SK-MEL-5 (cell line): Measurements from ENCODE around the gene RPS6KA2. TPM values are rescaled to one million over a fixed set of nuclear protein-coding genes. Genes with fewer than 3 reads are reported as not detected.

ENCODE experiments used
- DNase-seq: peaks from one replicate; pipeline ENCODE4 v3.0.0-alpha.2; 2016; ENCODE audit warnings: low read depth, low spot score
- in situ Hi-C: cut with HindIII; loops from 2 replicates; pipeline ENCODE4 v1.10.0; 2016; ENCODE audit warnings: low sequenced_read_pairs, high pct_unique_total_duplicates, low pct_unique_long_range_greater_than_20kb
- total RNA-seq: library from RNA; depleted of rRNA; stranded (reverse); fragments of >200 nt; shearing (Covaris generic); gene quantifications from 2 replicates; pipeline ENCODE4 v1.2.3, GENCODE V29; 2014

The RPS6KA2 gene
- total RNA-seq, 1 experiment from 2014 or later: 2.1 TPM

DNA sequence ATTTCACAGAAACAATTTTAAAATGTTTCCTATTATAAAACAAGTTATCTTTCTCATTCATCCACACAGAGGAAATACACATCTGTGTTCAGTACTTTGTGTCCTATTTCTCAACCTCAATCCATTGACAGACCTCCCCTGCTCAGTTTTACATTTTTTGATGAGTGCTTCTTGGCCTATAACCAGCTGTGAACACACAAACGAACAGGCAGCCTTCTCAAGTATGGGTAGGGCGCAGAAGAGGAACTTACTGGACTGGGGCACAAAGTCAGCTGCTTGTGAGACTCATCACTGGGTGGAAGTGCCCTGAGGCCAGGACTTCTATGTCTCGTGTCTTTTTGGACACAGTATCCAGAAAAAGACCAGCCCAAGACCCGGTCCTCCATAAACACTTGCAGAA is 2.8 kb downstream of the RPS6KA2 start:
- in situ Hi-C loops: no loop called here
- DNase-seq: no peak

DNA sequence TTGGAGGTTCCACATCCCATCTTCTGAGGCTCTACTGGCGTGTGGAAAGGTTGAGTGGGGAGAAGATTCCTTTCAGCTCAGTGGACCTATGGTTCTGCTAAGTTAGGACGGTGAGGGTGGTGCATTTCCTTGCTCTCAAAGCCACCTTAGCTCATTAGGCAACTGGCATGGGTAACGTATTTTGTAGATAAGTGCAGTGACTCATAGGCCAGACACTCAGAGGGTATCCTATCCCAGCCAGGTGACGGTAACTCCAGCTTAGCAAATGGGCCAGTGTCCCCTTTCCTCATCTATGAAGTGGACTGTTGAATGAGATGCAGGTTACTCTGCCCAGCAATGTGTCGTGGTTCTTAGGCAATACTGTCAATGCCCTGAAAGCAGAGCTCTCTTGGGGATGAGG is 3.7 kb downstream of the RPS6KA2 start:
- DNase-seq: no peak
- in situ Hi-C loops: no loop called here

GRCh38 chr6:166621114-166621540 is 5.9 kb downstream of the RPS6KA2 start:
- DNase-seq: no peak
- in situ Hi-C loops: no loop called here

- no peak for DNase-seq
- in situ Hi-C loops: no loop called here
These were observed 6.5 kb downstream of the RPS6KA2 start for GRCh38 chr6:166620478-166621113.

- in situ Hi-C loops: no loop called here
These were observed 7.1 kb downstream of the RPS6KA2 start for GRCh38 chr6:166619912-166620311.

GRCh38 chr6:166618866-166619761 is 7.9 kb downstream of the RPS6KA2 start:
- no peak for DNase-seq
- in situ Hi-C loops: no loop called here

More at GRCh38 chr6:166619912-166620311, 7.1 kb downstream of the RPS6KA2 start:
- no peak for DNase-seq

DNA sequence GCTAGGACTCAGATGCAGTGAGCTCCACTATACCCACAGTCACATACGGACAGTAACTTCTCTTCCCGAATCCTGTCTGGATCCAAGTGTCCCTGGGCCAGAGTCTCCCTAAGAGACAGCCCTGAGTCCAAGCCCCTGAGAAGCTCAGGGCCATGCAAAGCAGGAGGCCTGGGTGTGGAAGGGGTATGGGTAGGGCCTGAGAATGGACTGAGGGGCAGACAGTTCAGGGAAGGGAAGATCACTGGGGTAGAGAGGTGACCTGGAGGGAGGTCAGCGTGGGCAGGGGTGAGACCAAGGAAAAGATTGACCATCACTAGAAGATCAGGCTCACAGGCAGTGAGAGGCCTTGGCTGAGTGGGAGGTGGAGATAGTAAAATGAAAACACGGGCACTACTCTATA is 8.8 kb downstream of the RPS6KA2 start:
- no peak for DNase-seq
- in situ Hi-C loops: no loop called here

DNA sequence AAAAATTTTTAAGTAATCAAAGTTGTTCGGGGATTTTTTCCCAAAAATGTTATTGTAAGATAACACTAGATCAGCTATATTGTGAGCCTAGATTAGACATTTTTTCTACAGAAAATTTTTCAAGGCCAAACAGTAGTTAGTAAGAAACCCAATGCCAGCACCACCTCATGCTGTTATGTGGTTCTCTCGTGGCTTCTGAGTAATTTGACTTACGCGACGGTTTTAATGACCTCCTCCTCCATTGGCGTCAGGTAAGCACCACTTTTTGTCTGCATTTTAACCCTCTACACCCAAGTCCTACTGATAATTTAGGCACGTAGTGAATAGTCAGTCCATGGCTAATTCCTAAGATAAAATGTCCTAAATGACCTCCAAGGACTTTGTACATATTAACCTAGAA is 9.7 kb downstream of the RPS6KA2 start:
- DNase-seq: no peak
- in situ Hi-C loops: no loop called here

GRCh38 chr6:166616261-166617238 is 10.5 kb downstream of the RPS6KA2 start:
- in situ Hi-C loops: no loop called here
- DNase-seq: no peak

- in situ Hi-C loops: no loop called here
- no peak for DNase-seq
These were observed 11.8 kb downstream of the RPS6KA2 start for GRCh38 chr6:166615059-166615770.

- no peak for DNase-seq
- in situ Hi-C loops: no loop called here
These were observed 12.5 kb downstream of the RPS6KA2 start for GRCh38 chr6:166614589-166614988.

DNA sequence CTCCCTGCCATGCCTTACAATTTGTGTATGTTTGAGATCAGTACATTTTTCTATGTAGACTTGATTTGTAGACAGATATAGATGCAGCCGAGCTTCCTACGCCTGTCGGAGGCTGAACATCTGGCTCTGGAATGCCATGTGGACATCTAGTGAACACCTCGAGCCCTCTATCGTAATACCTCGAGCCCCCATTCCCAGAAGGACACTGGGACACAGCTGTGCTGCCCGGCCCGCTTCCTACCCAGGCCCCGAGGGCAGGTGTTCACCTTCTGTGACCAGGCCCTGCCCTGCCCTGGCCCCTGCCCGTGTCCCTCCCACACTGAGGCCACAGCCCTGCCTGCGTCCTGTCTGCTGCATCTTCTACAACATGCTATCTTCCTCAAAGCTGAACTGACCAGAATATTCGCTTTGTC is 12.9 kb downstream of the RPS6KA2 start:
- no peak for DNase-seq
- in situ Hi-C loops: no loop called here

DNA sequence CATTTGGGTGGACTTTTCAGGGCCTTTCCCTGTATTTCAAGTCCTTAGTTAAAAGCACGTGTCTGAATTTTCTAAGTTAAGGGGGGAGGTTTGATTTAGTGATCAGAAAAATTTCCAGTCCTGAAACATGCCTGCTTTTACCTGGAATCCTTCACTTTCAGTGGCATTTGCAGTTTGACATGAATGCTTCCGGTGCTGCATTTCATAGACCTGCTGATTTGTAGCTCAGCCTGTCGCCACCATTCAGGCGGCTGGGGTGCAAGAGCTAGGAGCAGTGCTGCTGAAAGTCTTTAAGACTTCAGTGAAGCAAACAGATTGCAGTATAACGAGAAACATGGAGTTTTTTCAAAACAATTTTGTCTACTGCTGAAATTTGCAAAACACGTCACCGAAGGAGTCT is 14.0 kb downstream of the RPS6KA2 start:
- no peak for DNase-seq
- in situ Hi-C loops: no loop called here

- no peak for DNase-seq
- in situ Hi-C loops: no loop called here
These were observed 14.6 kb downstream of the RPS6KA2 start for GRCh38 chr6:166612471-166612881.

DNA sequence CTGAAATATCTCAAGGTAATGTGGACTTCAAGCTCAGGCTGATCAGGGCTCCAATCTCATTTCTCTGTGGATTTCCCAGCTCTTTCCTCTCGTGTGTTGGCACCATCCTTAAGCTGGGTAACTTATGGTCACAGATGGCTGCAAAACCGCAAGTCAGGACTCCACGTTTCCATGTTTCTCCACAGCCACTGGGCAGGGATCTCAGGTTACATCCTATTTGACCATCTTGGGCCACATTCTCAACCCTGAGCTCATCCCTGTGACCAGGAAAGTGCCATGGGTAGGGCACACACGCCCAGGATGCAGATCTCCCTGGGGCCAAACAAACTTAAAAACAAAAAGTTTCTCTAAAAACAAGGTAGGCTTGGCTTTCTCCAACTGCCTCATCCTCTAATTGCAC is 15.4 kb downstream of the RPS6KA2 start:
- in situ Hi-C loops: no loop called here
- no peak for DNase-seq

DNA sequence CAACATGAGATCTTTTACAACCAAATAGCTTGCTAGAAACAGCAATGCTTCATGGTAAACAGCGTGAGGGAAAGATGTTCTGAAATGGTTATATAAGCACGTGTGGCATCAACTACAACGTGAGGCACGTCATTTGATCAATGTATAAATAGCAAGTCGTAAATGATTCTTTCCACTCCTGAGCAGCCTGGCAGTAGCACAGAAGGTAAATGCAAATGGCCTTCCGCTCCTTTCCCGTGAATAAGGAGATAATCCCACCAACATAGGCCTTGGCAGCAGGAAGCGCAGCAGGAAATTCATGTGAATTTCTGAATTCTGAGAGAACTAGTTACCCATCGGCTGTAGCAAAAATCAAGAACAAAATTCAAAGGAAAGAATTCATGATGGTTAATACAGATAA is 17.0 kb downstream of the RPS6KA2 start:
- DNase-seq: no peak
- in situ Hi-C loops: no loop called here

DNA sequence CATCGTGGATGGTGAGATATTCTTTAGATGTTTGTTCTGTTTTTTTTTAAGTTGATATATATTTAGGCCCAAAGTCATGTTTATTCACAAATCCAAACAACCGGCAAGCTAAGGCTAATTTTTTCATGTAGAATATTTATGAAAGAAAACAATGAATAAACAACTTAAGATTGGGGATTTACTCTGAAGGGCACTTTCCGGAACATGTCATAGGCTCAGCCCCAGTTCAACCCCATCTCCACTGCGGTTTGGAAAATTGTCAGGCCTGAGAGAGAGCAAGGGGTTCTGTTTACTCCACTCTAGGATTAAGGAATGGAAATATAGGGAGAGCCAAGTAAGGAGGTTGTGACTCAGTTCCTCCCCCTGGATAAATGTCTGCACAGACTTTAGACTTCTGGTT is 18.3 kb downstream of the RPS6KA2 start:
- no peak for DNase-seq
- in situ Hi-C loops: no loop called here
